HEK293T (cell line): ENCODE measurements around the gene NF1.

Experiments
- ELF4 ChIP-seq: fragments of 450-650 bp; IDR thresholded peaks from 2 replicates; pipeline ENCODE4 v1.6.1; 2017; ENCODE audit warnings: antibody characterized with exemption
- TARDBP ChIP-seq: fragments of 450-650 bp; IDR thresholded peaks from 2 replicates; pipeline ENCODE4 v1.6.1; 2016

GRCh38 chr17:31101943-31102342 is 7.2 kb downstream of the NF1 start:
- TF ChIP-seq ELF4 (no peak), TARDBP (no peak)
